Right lobe of liver (tissue), 6 donors: ENCODE measurements around the gene RABEP1. TPM values are rescaled to one million over a fixed set of nuclear protein-coding genes. Genes with fewer than 3 reads are reported as not detected.
"Not testable (repeated sequence)": the region's sequence is repeated elsewhere in the genome, so short reads cannot be mapped to it uniquely, and the experiment has no call there.

Source experiments
- ATAC-seq, 4 donors: fragments of 200-7000 bp; cut with Tn5 transposase; one replicate each; pipeline ENCODE4 v1.9.1; 2020; ENCODE audit warnings: mild to moderate bottlenecking in 4 of 4, moderate library complexity in 4 of 4
- DNase-seq, 3 donors: peaks; one replicate each; pipeline ENCODE4 v3.0.0-alpha.2; 2020
- H3K27ac ChIP-seq, 3 donors: fragments of 200-600 bp; one replicate each; pipeline ENCODE4 v1.8.0; 2022
- H3K27me3 ChIP-seq, 2 donors: fragments of 200-600 bp; one replicate each; pipeline ENCODE4 v1.8.0; 2022
- H3K36me3 ChIP-seq, 4 donors: fragments of 200-600 bp; sonication (generic) in 1 of 4; one replicate each; pipeline versions ENCODE4 v1.5.1 to v1.8.0; 2017 to 2022; ENCODE audit warnings: control low read depth in 1 of 4
- H3K4me1 ChIP-seq, 4 donors: fragments of 200-600 bp; sonication (generic) in 1 of 4; one replicate each; pipeline versions ENCODE4 v1.5.1 to v1.8.0; 2017 to 2022; ENCODE audit warnings: control low read depth in 1 of 4
- H3K4me3 ChIP-seq, 3 donors: fragments of 200-600 bp; one replicate each; pipeline ENCODE4 v1.8.0; 2022
- H3K9me3 ChIP-seq, 4 donors: fragments of 200-600 bp; sonication (generic) in 1 of 4; one replicate each; pipeline versions ENCODE4 v1.5.1 to v1.8.0; 2017 to 2022; ENCODE audit warnings: control low read depth in 1 of 4
- POLR2A ChIP-seq: fragments of 450-650 bp; IDR thresholded peaks from one replicate; pipeline ENCODE4 v1.6.1; 2017; ENCODE audit warnings: antibody characterized with exemption, mild to moderate bottlenecking
- WGBS: methylation state at CpG from one replicate; pipeline ENCODE4 v1.1.6; 2018; ENCODE audit warnings: low coverage, low lambda C conversion rate; ENCODE audit not compliant: insufficient coverage; ENCODE audit errors: missing lambda C conversion rate; 5-methylcytosine and 5-hydroxymethylcytosine counted together
- intact Hi-C, 2 donors: fragments of 100-400 bp; cut with DNase I; formaldehyde crosslinking; loops; one replicate each; pipeline versions ENCODE4 v1.11.2 to v1.14.1; 2022
- total RNA-seq, 6 experiments: library from RNA; depleted of rRNA in 2 of 6; stranded (reverse); fragments of >200 nt in 2 of 6; fragmentation: NEBNext Ultra II Directional in 3 of 6; extraction: Animal tissue kit (Norgen Biotek cat#: 25700) in 3 of 6; gene quantifications; one replicate each; pipeline versions ENCODE4 v1.1.0 to v1.2.4, GENCODE V29; 2016 to 2023
- TF ChIP-seq, protein P1 (sequence below), 4 donors: fragments of 200-600 bp in 3 of 4; fragments of 450-650 bp in 1 of 4; IDR thresholded peaks; one replicate each; pipeline versions ENCODE4 v1.5.1 to v1.8.0; 2016 to 2022; ENCODE audit warnings: antibody characterized with exemption in 4 of 4, mild to moderate bottlenecking in 2 of 4
- donor health status: DM: no; HTN: yes; CAD: no.
- donor health status: DM: no; HTN: no; CAD: no.
- donor health status: DM: no; HTN: no; CAD: no.
- donor health status: DM: no; HTN: yes; CAD: no.
- donor health status: DM: no; HTN: yes; CAD: no.

Gene RABEP1
- total RNA-seq, 6 experiments from 2014 or later = 15.5 to 25.4 (median 21.1) TPM

DNA sequence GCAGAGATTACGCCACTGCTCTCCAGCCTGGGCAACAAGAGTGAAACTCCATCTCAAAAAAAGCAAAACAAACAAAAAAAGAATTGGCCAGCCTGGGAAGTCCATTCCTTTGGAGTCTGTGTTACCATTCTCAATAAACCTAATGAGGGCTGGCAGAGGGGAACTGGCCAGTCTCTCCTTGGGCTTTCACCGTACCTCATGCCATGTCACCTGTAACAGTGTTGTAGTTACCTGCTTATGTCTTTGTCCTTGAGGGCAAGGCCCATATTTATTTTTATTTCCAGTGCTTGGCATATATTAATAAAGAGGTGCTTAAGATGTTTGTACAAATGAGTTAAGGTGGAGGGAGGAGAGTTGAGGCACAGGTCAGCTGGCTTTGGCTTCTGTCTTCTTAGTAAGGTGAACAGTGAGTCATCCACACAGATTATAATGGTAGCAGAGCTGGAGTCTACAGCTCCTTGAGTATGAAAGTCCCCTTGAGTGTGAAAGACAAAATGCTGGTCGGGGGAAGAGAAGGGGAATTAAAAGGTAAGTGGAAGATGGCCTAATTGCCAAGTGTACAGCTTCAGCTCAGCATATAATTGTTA is 148.4 kb downstream of the RABEP1 start:
- Histone ChIP-seq H3K27ac (no peak overlapping the region), H3K4me3 (no peak overlapping the region), H3K36me3 (peaks cover 0 to 98% (median 47%) of the 10 kb centered on the region in 4 donors), H3K9me3 (no peaks in the 10 kb centered on the region), H3K27me3 (no peaks in the 10 kb centered on the region), H3K4me1 (no peaks in the 10 kb centered on the region)
- no peak for TF ChIP-seq POLR2A
- TF ChIP-seq, protein P1, sequence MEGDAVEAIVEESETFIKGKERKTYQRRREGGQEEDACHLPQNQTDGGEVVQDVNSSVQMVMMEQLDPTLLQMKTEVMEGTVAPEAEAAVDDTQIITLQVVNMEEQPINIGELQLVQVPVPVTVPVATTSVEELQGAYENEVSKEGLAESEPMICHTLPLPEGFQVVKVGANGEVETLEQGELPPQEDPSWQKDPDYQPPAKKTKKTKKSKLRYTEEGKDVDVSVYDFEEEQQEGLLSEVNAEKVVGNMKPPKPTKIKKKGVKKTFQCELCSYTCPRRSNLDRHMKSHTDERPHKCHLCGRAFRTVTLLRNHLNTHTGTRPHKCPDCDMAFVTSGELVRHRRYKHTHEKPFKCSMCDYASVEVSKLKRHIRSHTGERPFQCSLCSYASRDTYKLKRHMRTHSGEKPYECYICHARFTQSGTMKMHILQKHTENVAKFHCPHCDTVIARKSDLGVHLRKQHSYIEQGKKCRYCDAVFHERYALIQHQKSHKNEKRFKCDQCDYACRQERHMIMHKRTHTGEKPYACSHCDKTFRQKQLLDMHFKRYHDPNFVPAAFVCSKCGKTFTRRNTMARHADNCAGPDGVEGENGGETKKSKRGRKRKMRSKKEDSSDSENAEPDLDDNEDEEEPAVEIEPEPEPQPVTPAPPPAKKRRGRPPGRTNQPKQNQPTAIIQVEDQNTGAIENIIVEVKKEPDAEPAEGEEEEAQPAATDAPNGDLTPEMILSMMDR (IDR thresholded peaks at IDR 0.05) = no peak
- intact Hi-C loops = no loop called here
- ATAC-seq (no peak), DNase-seq (no peak)
- 100% methylated on average over 2 of the region's 3 CpGs for WGBS

DNA sequence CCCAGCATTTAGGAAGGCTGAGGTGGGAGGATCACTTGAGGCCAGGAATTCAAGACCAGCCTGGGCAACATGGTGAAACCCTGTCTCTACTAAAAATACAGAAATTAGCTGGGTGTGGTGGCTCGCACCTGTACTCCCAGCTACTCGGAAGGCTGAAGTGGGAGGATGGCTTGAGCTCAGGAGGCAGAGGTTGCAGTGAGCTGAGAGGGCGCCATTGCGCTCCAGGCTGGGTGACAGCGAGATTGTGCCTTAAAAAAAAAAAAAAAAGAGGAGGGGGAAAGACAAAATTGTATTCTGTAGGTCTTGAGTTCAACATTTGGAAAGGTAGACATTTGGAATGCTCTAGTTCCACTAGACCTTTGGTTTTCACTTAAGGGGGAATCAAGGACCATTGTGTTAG is 149.2 kb downstream of the RABEP1 start:
- H3K27me3 ChIP-seq, H3K4me1 ChIP-seq, H3K4me3 ChIP-seq, DNase-seq, H3K9me3 ChIP-seq, ATAC-seq, H3K27ac ChIP-seq, intact Hi-C loops: not testable (repeated sequence)
- whole genome bisulfite sequencing = 83% methylated on average over 2 of the region's 5 CpGs
- peaks cover 0 to 94% (median 44%) of the 10 kb centered on the region in 4 donors for H3K36me3 ChIP-seq

DNA sequence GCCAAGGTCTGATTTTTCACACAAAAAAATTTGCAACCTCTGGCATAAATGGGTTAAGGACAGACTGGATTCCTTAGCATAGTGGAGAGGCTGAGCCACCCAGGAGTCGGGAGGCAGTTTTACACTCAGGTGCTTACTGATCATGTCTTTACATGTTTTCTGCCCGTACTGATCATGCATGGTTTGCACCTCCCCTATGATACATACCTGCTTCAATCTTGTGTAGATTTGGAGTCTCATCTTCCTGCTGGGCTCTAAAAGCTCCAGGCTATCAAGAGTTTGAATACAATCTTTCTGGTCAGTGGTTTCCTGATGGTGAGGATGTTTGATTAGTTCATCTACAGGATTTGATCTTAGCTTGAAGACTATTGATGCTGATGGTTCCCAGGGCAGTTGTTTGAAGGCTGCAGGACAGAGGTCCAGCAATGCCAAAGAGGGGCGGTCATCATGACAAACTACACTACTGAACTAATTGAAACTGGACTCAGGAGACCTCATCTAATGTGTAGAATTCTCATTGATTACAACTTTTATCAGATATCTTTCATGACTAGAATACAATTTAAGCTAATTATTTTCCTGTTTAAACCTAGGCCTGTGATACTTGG is 150.0 kb downstream of the RABEP1 start:
- Histone ChIP-seq H3K27ac (no peak overlapping the region), H3K36me3 (peaks cover 0 to 94% (median 37%) of the 10 kb centered on the region in 4 donors), H3K27me3 (no peaks in the 10 kb centered on the region), H3K9me3 (no peaks in the 10 kb centered on the region), H3K4me3 (no peak overlapping the region), H3K4me1 (peaks cover 0 to 3% (median 0%) of the 10 kb centered on the region in 4 donors)
- no peak for DNase-seq
- ATAC-seq = no peak
- TF ChIP-seq, protein P1 (IDR thresholded peaks at IDR 0.05) = no peak
- no peak for TF ChIP-seq POLR2A
- 58% methylated on average over 2 of the region's 3 CpGs for WGBS
- intact Hi-C loops = no loop called here

DNA sequence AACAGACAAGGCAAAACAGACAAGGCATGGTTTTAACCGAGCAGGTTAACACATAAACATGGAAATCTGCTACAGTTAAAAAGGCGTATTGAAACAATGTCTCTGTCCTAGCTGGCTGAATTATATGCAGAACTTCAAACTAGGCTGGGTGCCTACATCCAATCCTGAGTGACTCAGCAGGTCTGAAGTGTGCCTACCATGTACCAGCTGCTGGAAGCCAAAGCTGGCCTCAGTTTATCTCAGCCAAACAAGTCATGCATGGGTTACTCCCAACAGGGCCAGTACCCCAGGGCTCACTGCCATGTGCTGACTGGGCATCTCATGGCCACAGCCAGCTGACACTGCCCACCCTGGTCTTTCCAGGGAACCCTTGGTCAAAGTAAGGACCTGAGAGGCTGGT is 152.9 kb downstream of the RABEP1 start:
- ATAC-seq = no peak
- intact Hi-C loops = no loop called here
- no peaks in the 10 kb centered on the region for H3K9me3 ChIP-seq
- DNase-seq = no peak
- peaks cover 0 to 72% (median 21%) of the 10 kb centered on the region in 4 donors for H3K36me3 ChIP-seq
- no peak overlapping the region for H3K27ac ChIP-seq
- no peak for TF ChIP-seq POLR2A
- TF ChIP-seq, protein P1 (IDR thresholded peaks at IDR 0.05) = no peak
- no peaks in the 10 kb centered on the region for H3K27me3 ChIP-seq
- no peak overlapping the region for H3K4me3 ChIP-seq
- peaks cover 0 to 22% (median 0%) of the 10 kb centered on the region in 4 donors for H3K4me1 ChIP-seq
- 90% methylated on average over 2 of the region's 2 CpGs for WGBS

Other genes starting within 250 kb of the RABEP1 start
- gene SLC52A1, start 246.9 kb upstream of the RABEP1 start, total RNA-seq = under 1 TPM in 2 of 6 experiments, not detected in 4; 0.13 to 0.20 TPM
- 1 to 10 TPM in 1 of 6 experiments, under 1 TPM in 5; 0.51 to 1.6 (median 0.87) TPM for gene ZFP3, start 203.8 kb upstream of the RABEP1 start, total RNA-seq
- 1 to 10 TPM; 3.3 to 5.0 (median 4.5) TPM for gene ZNF232, start 170.4 kb upstream of the RABEP1 start, total RNA-seq
- gene USP6, start 166.3 kb upstream of the RABEP1 start, total RNA-seq = under 1 TPM in 2 of 6 experiments, not detected in 4; 0.02 to 0.07 TPM
- 1 to 10 TPM; 1.2 to 3.8 (median 2.2) TPM for gene ZNF594, start 90.4 kb upstream of the RABEP1 start, total RNA-seq
- gene SCIMP, start 47.4 kb upstream of the RABEP1 start, total RNA-seq = 1 to 10 TPM; 1.0 to 9.9 (median 3.2) TPM
- 10 to 100 TPM; 27.7 to 76.1 (median 52.3) TPM for gene NUP88, start 137.4 kb downstream of the RABEP1 start, total RNA-seq
- 10 to 100 TPM; 11.5 to 21.4 (median 14.8) TPM for gene RPAIN, start 137.9 kb downstream of the RABEP1 start, total RNA-seq
- gene C1QBP, start 156.9 kb downstream of the RABEP1 start, total RNA-seq = 100 to 1,000 TPM in 2 of 6 experiments, 10 to 100 TPM in 4; 60.2 to 163 (median 67.6) TPM
- gene DHX33, start 186.7 kb downstream of the RABEP1 start, total RNA-seq = 1 to 10 TPM; 6.4 to 10.0 (median 7.2) TPM
- 10 to 100 TPM; 31.2 to 47.9 (median 43.2) TPM for gene DERL2, start 203.9 kb downstream of the RABEP1 start, total RNA-seq
- 1 to 10 TPM; 7.1 to 9.4 (median 8.7) TPM for gene MIS12, start 204.3 kb downstream of the RABEP1 start, total RNA-seq